ENCODE measurements around the gene CXCR6.

DNA sequence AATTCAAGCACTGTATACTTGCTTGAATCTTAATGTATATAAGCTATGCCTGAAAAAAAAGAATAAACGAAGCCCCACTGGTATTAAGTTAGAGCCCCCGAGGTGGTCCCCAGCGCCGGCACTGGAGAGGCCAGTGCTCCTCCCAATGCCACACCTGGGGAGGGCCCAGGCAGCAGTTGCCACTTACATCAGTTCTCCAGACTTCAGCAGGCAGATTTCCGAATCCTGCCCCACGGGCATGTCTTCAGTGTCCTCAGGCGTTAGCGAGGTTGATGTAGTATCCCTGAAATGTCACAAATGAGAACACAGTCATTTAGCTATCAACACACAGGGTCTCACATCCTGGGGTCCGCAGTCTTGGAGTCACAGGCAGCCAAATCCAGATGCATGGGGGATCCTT is 7.0 kb upstream of the CXCR6 start:
- TF ChIP-seq, protein P1, sequence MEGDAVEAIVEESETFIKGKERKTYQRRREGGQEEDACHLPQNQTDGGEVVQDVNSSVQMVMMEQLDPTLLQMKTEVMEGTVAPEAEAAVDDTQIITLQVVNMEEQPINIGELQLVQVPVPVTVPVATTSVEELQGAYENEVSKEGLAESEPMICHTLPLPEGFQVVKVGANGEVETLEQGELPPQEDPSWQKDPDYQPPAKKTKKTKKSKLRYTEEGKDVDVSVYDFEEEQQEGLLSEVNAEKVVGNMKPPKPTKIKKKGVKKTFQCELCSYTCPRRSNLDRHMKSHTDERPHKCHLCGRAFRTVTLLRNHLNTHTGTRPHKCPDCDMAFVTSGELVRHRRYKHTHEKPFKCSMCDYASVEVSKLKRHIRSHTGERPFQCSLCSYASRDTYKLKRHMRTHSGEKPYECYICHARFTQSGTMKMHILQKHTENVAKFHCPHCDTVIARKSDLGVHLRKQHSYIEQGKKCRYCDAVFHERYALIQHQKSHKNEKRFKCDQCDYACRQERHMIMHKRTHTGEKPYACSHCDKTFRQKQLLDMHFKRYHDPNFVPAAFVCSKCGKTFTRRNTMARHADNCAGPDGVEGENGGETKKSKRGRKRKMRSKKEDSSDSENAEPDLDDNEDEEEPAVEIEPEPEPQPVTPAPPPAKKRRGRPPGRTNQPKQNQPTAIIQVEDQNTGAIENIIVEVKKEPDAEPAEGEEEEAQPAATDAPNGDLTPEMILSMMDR (tag by site-specific recombination; IDR thresholded peaks at IDR 0.05), result no peak
- TF ChIP-seq, protein P2, sequence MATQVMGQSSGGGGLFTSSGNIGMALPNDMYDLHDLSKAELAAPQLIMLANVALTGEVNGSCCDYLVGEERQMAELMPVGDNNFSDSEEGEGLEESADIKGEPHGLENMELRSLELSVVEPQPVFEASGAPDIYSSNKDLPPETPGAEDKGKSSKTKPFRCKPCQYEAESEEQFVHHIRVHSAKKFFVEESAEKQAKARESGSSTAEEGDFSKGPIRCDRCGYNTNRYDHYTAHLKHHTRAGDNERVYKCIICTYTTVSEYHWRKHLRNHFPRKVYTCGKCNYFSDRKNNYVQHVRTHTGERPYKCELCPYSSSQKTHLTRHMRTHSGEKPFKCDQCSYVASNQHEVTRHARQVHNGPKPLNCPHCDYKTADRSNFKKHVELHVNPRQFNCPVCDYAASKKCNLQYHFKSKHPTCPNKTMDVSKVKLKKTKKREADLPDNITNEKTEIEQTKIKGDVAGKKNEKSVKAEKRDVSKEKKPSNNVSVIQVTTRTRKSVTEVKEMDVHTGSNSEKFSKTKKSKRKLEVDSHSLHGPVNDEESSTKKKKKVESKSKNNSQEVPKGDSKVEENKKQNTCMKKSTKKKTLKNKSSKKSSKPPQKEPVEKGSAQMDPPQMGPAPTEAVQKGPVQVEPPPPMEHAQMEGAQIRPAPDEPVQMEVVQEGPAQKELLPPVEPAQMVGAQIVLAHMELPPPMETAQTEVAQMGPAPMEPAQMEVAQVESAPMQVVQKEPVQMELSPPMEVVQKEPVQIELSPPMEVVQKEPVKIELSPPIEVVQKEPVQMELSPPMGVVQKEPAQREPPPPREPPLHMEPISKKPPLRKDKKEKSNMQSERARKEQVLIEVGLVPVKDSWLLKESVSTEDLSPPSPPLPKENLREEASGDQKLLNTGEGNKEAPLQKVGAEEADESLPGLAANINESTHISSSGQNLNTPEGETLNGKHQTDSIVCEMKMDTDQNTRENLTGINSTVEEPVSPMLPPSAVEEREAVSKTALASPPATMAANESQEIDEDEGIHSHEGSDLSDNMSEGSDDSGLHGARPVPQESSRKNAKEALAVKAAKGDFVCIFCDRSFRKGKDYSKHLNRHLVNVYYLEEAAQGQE (tag by site-specific recombination; IDR thresholded peaks at IDR 0.05), result no peak
- no peak for TF ChIP-seq MZF1 (tag by site-specific recombination; IDR thresholded peaks at IDR 0.05; ENCODE audit: borderline replicate concordance)
- TF ChIP-seq ZNF274 (IDR thresholded peaks at IDR 0.05; ENCODE audit: low read length), result no peak
- TF ChIP-seq ZNF274 (tag by site-specific recombination; IDR thresholded peaks at IDR 0.05; ENCODE audit: borderline replicate concordance), result no peak
- no peak for TF ChIP-seq ZBTB8A (tag by site-specific recombination; IDR thresholded peaks at IDR 0.05)
